Brain pericyte (primary cell): ENCODE measurements around the gene TNFRSF14.
"Not testable (repeated sequence)": the region's sequence is repeated elsewhere in the genome, so short reads cannot be mapped to it uniquely, and the experiment has no call there.

Source experiments
- DNase-seq: peaks from one replicate; pipeline ENCODE4 v3.0.0-alpha.2; 2012; ENCODE audit warnings: low read depth, low spot score

The TNFRSF14 gene

DNA sequence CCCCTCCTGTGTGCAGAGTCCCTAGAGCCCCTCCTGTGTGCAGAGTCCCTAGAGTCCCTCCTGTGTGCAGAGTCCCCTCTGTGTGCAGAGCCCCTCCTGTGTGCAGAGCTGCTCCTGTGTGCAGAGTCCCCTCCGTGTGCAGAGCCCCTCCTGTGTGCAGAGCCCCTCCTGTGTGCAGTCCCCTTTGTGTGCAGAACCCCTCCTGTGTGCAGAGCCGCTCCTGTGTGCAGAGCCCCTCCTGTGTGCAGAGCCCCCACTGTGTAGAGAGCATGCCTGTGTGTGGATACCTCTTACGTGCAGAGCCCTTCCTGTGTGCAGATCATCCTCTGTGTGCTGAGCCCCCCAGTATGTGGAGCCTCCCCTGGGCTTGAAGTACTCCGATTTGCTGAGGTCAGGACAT, 17.8 kb upstream of the TNFRSF14 start:
- DNase-seq: no peak

- no peak for DNase-seq
Measured at GRCh38 chr1:2538872-2539271, 17.3 kb upstream of the TNFRSF14 start.

DNA sequence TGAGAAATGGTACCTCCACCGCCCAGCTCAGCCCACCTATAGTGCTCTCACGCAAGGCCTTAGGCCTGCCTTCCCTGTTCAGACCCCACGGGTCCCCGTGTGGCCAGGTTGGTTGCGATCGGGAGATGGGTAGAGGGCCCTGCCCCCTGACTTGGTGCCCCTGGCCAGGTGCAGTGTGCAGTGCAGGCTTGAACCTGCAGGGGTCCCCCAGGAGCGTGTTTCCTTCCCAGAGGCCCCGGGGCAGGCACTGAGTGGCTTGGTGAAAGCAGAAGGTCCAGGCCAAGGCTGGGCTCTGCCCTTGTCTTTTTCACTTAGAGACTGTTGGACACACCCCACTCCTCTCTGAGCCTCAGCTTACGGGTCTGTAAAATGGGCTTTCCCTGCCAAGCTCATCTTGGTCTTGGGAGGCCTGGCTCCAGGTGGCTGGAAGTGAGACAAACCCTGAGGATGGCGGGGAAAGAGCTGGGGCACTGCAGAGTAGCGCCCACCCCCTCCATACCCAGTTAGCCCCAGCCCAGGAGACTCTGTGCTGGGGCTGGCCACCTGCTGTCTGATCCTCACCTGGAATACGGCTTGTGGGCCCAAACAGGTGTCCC, 16.8 kb upstream of the TNFRSF14 start:
- no peak for DNase-seq

DNA sequence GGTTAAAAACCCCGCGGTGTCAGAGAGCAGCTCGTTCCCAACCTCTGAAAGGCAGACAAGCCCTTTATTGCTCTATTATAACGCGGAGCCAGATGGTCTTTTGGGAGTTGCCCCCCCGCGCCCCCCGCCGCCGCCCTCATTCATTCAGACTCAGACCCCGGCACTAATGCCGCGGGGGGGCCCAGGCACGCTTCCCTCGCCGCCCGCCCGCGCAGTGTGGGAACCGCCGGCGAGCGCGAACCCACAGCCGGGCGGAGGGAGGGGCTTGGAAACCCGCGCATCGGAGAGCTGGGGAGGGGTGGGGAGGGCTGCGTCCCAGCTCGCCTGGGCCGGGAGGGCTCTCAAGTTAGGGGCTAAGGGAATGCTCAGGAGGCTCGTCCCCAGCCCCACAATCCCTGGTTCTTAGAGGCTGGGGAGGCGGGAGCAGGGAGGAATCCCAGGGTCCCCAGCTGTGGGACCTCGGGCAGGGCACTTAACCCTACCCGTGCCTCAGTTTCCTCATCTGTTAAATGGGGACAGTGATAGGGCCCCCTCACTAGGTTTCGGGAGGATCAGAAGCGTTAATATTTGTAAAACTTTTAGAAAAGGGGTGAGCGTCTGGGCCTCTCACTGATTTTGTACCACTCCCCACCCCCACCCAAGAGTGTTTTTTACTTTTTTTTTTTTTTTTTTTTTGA, 15.2 kb upstream of the TNFRSF14 start:
- DNase-seq: no peak

DNA sequence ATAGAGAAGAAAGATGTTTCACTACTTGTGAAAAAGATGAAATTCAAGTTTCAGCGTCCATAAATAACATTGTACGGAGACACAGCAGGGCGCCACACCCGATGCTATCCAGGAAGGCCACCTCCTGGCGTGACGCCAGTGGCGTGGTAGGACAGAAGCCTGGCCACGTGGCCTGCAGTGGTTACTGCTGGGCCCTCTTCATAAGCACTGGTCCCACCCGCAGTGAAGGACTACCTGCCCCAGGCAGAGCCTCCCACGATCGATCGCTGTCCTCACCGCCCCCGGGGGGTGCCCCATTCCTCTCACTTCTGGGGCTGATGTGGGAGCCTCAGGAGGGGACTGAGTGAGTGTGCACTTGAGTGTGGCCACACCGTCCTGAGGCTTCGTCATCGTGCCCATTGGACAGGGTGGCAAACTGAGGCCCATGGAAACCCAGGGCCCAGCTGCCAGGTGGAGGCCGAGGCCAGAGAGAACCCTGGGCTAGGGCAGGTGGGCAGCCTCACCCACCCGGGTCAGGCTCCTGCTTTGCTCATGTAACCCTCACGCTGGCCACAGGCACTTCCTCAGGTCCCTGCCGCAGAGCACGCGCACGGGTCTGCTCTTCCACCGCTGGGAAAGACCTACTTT, 14.4 kb upstream of the TNFRSF14 start:
- no peak for DNase-seq

DNA sequence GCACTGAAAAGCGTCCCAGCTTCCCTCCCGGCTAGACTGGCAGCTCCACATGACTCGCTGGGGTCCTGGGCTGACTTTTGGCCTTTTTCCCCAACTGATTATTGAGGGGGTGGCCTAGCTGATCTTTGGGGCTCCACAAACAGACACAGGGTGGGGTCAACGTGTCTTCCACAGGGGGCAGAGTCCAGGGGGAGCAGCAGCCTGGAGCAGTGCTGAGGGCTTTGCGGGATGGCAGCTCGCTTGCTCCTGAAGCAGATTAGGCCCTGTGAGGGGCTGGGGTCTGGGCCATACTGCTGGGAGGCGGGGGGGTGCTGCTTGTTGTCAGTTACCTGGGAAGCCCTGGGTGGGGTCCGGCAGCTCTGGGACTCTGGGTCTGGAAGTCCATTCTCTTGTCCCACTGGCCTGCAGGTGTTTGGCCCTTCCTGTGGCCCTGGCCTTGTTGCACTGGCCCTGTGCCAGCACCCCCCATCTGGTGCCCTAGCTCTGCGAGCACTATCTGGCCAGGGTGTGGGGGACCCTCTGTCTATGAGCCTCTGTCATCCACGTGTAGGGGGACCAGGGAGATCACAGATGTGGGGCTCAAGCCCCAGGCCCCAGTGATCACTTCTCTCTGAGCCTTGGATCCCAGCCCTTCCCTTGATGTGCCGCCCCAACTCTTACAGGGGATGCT, 13.8 kb upstream of the TNFRSF14 start:
- no peak for DNase-seq

DNA sequence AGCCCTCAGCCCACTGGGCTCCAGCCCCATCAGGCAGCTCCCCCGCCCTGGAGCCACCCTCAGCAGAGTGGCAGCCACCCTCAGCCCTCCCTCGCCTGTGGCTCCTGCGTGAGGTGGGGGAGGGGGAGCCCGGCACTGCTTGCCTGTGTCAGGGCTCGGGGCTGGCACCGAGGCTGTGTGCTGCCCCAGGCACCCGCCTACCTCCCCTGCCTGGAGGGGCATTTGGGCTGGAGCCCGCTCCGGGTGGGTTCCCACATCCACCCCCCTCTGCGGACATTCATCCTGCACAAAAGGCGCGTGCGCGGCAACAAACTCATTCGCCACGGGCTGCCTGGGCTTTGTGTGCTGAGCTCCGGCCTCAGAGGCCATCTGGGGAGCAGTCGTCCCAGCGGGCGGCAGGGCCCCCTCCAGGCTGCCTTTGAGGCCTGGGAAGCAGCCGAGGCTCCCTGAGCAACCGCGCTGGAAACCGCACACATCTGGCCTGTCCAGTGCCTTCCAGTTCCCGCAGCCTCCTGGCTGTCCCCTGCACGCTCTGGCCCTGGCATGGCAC, 12.6 kb upstream of the TNFRSF14 start:
- peak; percentile 69 for DNase-seq

- no peak for DNase-seq
Measured at GRCh38 chr1:2544093-2544874, 11.9 kb upstream of the TNFRSF14 start.

DNA sequence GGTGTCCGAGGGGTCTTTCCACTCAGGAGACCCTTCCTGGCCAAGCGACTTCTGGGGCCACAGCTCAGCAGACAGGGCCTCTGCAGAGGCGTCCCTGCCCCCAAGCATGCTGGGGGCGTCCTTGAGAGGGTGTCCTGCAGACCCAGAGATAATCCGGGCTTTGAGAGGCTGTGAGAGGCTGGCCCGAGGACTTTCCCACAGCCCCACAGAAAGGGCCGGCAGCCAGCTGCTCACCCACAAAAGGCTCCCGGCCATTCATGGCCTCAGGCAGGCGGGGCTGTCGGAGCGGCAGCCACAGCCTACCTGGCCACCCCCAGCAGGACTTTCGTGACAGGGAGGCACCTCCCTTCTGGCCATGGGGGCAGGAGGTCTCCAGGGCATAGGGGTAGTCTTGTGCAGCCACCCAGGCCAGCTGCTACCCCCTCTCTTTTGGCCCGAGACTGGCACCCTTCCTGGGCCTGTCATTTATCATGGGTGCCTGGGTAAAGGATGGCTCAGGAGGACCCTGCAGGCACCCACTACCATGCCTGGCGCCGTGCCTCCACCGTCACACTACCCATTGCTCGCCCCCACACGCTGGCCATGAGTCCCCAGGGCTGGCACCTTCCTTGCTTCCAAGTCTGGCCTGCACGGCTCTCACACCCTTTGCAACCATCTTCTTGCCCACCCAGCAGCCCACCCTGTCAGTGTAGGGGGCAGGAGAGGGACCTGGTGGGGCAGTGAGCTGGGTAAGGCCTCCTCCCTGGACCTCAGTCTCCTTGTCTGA, 11.1 kb upstream of the TNFRSF14 start:
- DNase-seq: no peak

- DNase-seq: no peak
Measured at GRCh38 chr1:2545754-2546514, 10.2 kb upstream of the TNFRSF14 start.

DNA sequence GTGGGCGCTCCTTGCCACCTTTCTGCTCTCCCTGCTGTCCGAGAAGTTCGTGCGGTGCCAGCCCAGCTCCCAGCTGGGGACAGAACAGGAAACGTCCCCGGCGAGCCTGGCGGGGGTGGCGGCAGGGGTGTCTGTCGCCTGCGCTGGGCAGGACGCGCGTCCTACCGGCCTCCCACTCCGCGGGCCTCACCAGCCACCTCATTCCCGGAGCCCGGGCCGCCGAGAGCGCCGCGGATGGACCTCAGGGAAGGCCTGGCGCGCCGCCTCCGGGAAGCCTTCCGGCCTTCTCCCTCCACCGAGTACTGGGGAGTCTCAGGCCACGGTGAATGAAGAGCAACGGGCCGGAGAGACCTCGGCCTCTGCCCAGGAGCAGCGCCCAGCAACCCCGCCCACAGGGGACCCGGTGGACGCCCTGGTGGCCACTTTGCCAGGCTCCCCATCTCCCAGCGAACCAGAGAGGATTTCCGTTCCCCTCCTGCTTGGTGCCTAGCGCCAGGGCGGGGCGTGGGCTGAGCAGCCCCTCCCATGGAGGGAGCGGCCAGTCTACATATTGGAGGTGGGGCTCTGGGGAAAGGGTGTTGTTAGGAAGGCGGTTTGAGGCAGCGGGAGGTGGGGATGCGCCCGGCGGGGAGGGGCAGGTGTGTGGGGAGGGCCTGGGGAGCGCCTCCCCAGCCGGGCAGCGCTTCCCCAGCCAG, 9.5 kb upstream of the TNFRSF14 start:
- DNase-seq: no peak

DNA sequence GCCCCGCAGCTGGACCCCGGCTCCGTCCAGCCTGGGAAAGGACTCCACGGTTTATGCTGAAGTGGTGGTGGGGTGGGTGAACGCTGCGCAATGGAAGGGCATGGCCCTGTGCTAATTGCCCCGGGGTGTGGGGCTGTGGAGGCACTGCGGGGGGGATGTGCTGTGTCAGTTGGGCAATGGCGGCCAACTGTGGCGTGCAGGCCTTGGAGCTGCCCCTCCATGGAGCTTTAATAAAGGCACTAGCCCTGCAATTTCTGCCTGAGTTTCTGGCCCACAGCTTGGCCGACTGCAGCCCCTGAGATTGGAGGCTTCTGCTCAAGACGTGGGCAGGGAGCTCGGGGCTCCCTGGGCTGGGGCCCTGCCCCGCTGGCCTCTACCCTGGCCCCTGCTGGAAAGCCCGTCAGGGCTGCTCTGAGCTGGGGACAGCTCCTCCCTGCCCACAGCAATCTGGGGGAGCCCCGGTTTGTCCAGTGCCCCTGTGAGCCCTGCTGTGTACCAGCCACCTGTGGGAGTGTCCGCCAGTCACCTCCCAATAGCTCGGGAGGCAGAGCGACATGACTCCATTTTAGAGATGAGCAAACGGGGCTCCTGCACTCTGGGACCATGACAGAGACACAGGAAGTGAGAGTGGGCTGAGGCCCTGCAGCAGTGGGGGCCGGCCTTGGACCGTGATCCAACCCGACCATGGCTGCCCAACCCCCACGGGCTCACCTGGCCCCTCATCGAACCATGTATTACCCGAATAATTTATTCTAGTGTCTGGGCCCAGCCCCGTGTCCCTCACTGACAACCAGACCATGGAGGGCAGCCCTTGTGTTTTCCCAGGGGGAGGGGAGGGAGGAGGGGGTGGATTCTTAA, 8.7 kb upstream of the TNFRSF14 start:
- no peak for DNase-seq

- DNase-seq: no peak
Measured at GRCh38 chr1:2548068-2548589, 8.0 kb upstream of the TNFRSF14 start.

- not testable (repeated sequence) for DNase-seq
Measured at GRCh38 chr1:2549367-2550029, 6.7 kb upstream of the TNFRSF14 start.

DNA sequence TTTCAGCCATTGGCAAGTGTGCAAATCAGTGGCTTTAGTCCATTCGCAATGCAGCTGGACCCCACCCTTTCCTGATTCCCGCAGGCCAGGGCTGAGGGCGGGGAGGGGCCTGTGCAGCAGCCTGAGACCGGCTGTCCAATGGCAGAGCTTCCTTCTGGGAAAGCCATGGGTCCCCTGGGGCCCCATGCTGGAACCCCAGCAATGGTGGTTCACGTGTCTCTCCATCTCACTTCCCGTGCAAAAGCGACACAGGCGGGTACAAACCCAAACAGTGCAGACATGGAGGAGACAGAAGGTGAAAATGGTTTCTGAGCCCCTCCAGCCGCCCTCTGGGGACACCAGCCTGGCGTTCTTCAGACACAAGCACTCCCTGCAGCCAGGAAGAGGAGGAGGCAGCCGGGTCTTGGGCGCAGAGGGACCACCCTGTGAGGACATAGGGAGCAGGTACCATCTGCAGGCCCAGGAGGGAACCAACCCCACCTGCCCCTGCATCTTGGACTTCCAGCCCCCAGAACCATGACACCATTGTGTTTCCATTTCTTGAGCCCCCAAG, 5.8 kb upstream of the TNFRSF14 start:
- DNase-seq: not testable (repeated sequence)

- not testable (repeated sequence) for DNase-seq
Measured at GRCh38 chr1:2551544-2551943, 4.6 kb upstream of the TNFRSF14 start.

DNA sequence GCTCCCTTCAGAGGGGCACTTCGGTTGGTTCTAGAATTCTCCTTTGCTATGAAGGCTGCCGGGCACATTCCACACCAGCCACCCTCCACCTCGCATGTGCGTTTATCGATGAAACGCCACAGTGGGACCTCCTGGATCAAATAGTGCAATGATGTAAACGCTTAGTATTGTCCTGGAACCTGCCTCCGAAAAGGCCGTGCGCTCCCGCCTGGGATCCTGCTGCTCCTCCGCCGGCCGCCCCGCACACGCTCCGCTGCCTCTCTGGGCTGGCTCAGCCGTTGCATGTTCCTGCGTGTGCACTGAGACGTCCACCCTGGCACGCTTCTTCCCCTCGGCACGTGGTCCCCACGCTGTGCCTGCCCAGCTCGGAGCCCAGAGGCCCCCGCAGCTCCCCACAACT, 4.0 kb upstream of the TNFRSF14 start:
- DNase-seq: no peak
